Mesothelial cell of epicardium (in vitro differentiated cells): Measurements from ENCODE around the gene DPH3. TPM values are rescaled to one million over a fixed set of nuclear protein-coding genes. Genes with fewer than 3 reads are reported as not detected.

ENCODE experiments used
- DNase-seq, 2 experiments: peaks; one replicate each; pipeline ENCODE4 v3.0.0; 2021; ENCODE audit warnings: low spot score in 2 of 2; ENCODE audit not compliant: unreplicated experiment in 2 of 2
- H3K27ac Mint-ChIP-seq: 2 replicates; pipeline ENCODE4 v1.8.0; 2021; ENCODE audit warnings: mixed read lengths
- H3K27me3 Mint-ChIP-seq: 2 replicates; pipeline ENCODE4 v1.8.0; 2021; ENCODE audit warnings: low read depth, mixed read lengths
- H3K36me3 Mint-ChIP-seq: 2 replicates; pipeline ENCODE4 v1.8.0; 2021; ENCODE audit warnings: mixed read lengths
- H3K4me1 Mint-ChIP-seq: 2 replicates; pipeline ENCODE4 v1.8.0; 2021; ENCODE audit warnings: mixed read lengths
- H3K4me3 Mint-ChIP-seq: 2 replicates; pipeline ENCODE4 v1.8.0; 2021; ENCODE audit warnings: mild to moderate bottlenecking, moderate library complexity, mixed read lengths
- H3K9me3 Mint-ChIP-seq: 2 replicates; pipeline ENCODE4 v1.8.0; 2021; ENCODE audit warnings: mixed read lengths
- total RNA-seq: library from RNA; stranded (reverse); gene quantifications from 3 replicates; pipeline ENCODE4 v1.2.1, GENCODE V29; 2021
- TF ChIP-seq, protein P1 (sequence below): fragments of 200-600 bp; sonication (generic); IDR thresholded peaks from one replicate; pipeline ENCODE4 v1.5.0; 2021; ENCODE audit warnings: antibody characterized with exemption; ENCODE audit not compliant: unreplicated experiment

Gene DPH3
- total RNA-seq, 1 donor from 2014 or later = 19.3 TPM

DNA sequence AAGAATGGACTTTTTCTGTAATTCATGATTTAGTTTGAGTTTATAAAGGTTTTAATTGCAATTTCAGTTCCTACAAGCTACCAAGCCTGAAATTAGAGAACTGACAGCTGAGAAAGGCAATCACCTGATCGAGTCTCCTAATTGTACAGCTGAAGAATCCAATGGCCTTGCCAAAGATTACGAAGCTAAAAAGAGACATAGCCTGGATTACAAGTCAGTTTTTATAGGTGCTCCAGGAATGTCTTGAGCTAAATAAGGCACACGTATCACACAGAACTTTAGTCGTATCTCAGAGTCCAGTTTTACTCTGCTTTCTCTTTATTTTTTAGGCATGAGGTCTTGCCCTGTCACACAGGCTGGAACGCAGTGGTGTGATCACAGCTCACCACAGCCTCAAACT lies 6.6 kb downstream of the DPH3 start:
- H3K36me3 Mint-ChIP-seq = peaks cover 5% of the 10 kb centered on the region

DNA sequence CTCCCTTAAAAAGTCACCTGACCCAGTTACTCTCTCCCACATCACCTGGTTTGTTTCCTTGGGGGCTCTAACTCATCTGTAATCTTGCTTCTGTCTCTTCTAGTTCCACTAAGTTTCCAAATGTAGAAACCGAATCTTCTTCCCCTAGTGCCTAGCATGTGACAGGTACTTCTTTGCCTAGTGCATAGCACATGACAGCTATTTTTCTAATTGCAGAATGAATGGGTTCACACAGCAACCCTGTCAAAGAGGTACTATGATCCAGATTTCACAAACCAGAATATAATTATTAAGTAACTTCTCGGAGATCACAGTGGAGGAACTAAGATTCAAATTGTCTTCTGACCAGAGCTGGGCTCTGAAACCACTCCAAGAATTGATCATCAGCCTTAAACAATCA lies 7.4 kb downstream of the DPH3 start:
- Mint-ChIP-seq H3K9me3 (no peaks in the 10 kb centered on the region), H3K27ac (no peak overlapping the region), H3K4me1 (no peaks in the 10 kb centered on the region), H3K4me3 (no peak overlapping the region), H3K36me3 (peaks cover 5% of the 10 kb centered on the region), H3K27me3 (no peaks in the 10 kb centered on the region)
- no peak for DNase-seq
- TF ChIP-seq, protein P1, sequence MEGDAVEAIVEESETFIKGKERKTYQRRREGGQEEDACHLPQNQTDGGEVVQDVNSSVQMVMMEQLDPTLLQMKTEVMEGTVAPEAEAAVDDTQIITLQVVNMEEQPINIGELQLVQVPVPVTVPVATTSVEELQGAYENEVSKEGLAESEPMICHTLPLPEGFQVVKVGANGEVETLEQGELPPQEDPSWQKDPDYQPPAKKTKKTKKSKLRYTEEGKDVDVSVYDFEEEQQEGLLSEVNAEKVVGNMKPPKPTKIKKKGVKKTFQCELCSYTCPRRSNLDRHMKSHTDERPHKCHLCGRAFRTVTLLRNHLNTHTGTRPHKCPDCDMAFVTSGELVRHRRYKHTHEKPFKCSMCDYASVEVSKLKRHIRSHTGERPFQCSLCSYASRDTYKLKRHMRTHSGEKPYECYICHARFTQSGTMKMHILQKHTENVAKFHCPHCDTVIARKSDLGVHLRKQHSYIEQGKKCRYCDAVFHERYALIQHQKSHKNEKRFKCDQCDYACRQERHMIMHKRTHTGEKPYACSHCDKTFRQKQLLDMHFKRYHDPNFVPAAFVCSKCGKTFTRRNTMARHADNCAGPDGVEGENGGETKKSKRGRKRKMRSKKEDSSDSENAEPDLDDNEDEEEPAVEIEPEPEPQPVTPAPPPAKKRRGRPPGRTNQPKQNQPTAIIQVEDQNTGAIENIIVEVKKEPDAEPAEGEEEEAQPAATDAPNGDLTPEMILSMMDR = no peak

More for the DNA sequence above, 6.6 kb downstream of the DPH3 start:
- H3K4me3 Mint-ChIP-seq = no peak overlapping the region
- no peaks in the 10 kb centered on the region for H3K27me3 Mint-ChIP-seq
- H3K4me1 Mint-ChIP-seq = no peaks in the 10 kb centered on the region
- H3K27ac Mint-ChIP-seq = no peak overlapping the region
- TF ChIP-seq, protein P1 = no peak
- DNase-seq = no peak
- no peaks in the 10 kb centered on the region for H3K9me3 Mint-ChIP-seq

DNA sequence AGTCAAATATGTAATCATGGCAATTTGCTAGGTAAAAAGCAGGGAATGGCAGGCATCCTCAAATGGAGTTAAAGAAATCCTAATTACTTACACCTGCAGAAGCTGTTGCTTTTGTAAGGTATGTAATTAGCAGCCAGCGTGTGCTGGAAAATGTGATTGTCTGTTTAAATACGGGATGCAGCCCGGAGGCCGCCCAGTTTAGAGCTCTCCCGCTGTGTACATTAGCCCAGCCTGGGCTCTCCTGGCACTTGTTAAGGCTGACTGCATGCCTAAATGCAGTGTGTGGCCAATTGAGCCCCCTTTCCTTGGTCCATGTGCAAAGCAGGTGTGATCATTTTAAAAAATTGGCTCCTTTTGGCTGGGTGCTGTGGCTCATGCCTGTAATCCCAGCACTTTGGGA lies 9.0 kb downstream of the DPH3 start:
- H3K4me1 Mint-ChIP-seq = no peaks in the 10 kb centered on the region
- H3K4me3 Mint-ChIP-seq = no peak overlapping the region
- TF ChIP-seq, protein P1 = no peak
- no peak overlapping the region for H3K27ac Mint-ChIP-seq
- no peak for DNase-seq
- H3K27me3 Mint-ChIP-seq = no peaks in the 10 kb centered on the region
- peaks cover 5% of the 10 kb centered on the region for H3K36me3 Mint-ChIP-seq
- H3K9me3 Mint-ChIP-seq = no peaks in the 10 kb centered on the region

DNA sequence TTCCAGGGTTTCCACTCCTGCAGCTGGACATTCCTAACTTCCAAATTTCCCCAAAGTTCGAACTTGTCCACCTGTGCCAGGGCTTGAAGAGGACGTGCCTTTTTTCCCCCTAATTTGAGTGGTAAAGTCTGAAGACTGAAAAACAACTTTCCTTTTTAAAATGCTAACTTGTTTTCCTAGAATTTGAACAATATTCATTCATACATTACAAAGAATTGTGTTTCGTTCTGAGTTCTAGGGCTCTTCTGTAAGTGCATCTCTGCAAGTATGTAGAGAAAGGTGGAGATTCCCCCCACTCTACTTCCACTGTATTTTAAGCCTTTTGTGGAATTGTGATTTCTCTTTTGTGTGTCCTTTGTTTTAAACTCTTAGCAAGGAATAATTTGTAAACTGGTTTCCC lies 9.4 kb downstream of the DPH3 start:
- TF ChIP-seq, protein P1 = no peak
- no peaks in the 10 kb centered on the region for H3K4me1 Mint-ChIP-seq
- no peak overlapping the region for H3K4me3 Mint-ChIP-seq
- peaks cover 5% of the 10 kb centered on the region for H3K36me3 Mint-ChIP-seq
- DNase-seq = no peak
- H3K27me3 Mint-ChIP-seq = no peaks in the 10 kb centered on the region
- H3K27ac Mint-ChIP-seq = no peak overlapping the region
- no peaks in the 10 kb centered on the region for H3K9me3 Mint-ChIP-seq

DNA sequence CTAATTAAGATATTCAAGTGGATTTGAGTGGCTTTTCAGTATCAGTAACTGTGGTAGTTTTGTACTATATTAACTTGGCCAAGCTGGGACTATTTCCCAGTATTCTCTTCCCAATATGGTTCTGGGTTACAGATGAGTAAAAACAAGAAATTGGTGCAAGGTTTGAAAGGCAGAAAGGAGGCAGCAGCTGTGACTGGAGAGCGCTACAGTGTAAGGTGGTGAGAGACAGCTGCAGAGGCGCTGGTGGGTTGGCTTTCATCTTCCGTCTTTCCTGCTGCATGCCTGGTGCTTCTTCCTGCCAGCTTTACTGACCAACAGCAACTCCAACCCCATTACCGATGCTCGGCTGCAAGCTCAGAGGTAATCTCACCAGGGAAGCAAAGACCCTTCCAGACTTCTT lies 9.8 kb downstream of the DPH3 start:
- peaks cover 3% of the 10 kb centered on the region for H3K36me3 Mint-ChIP-seq
- H3K4me1 Mint-ChIP-seq = no peaks in the 10 kb centered on the region
- no peaks in the 10 kb centered on the region for H3K27me3 Mint-ChIP-seq
- H3K9me3 Mint-ChIP-seq = no peaks in the 10 kb centered on the region
- TF ChIP-seq, protein P1 = no peak
- no peak for DNase-seq
- no peak overlapping the region for H3K27ac Mint-ChIP-seq
- H3K4me3 Mint-ChIP-seq = no peak overlapping the region

DNA sequence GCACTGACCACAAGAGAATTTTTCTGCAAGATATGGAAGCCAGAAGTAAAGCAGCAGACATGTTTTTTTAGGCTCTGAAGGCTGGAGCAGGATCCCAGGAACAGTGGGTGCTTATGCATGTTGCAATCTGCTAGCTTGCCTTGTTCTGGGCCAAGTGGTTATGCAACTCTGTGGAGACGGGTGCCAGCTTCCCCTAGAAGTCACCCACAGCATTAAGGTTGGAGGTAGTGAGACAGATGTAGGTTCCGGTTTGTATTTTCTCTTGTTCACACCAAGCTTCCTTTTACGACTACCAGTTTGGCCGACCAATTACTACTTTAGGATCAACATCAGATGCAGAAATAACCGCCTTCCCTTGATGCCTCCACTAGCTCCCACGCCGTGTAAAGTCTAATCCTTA lies 11.1 kb downstream of the DPH3 start:
- Mint-ChIP-seq H3K9me3 (no peaks in the 10 kb centered on the region), H3K4me3 (no peak overlapping the region), H3K27ac (no peak overlapping the region), H3K27me3 (no peaks in the 10 kb centered on the region), H3K4me1 (no peaks in the 10 kb centered on the region), H3K36me3 (no peaks in the 10 kb centered on the region)
- DNase-seq = no peak
- TF ChIP-seq, protein P1 = no peak
